NCI-H69 (cell line): ENCODE measurements around the gene ZRANB3.
"Not testable (repeated sequence)": the region's sequence is repeated elsewhere in the genome, so short reads cannot be mapped to it uniquely, and the experiment has no call there.

Source experiments
- DNase-seq: peaks from one replicate; lab custom pipeline; 2025; lab: John Stamatoyannopoulos, UW

Gene ZRANB3

GRCh38 chr2:135485441-135485840 is 45.6 kb downstream of the ZRANB3 start:
- DNase-seq, result no peak

DNA sequence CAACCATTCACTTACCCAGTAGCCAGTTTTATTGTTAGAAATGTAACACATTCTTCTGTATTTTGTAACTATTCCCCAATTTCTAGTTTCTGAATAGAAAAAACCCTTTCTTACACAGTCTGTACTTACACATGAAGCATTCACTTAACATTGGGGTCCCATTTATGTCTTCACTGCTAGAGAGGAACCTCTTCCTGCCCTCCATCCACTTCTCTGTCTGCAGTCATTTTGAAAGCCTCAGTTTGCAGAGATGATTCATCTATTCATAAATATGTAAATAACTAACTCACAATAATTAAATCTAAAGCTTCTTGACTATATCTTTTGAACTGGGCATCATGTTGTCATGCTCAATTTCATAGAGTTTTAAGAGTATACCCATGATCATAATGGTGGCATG is 55.9 kb downstream of the ZRANB3 start:
- DNase-seq, result no peak

DNA sequence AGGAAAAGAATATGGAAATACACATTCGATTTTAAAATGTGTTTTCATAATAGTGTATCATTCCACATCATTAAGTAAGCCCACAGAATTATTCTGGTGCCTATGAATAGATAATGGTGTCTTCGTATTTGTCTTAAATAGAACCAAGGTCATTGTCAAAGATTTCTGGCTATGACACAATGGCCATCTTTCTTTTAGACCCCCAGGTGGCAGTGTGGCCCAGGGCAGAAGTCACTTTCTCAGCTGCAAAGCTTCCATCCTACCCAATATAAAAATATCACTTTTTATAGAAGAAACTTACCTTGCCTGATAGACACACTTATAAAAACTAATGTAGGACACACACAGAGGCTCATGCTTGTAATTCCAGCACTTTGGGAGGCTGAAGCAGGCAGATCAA is 57.5 kb downstream of the ZRANB3 start:
- peak; percentile 13 for DNase-seq

- no peak for DNase-seq
These were observed 59.9 kb downstream of the ZRANB3 start for GRCh38 chr2:135471106-135471505.

DNA sequence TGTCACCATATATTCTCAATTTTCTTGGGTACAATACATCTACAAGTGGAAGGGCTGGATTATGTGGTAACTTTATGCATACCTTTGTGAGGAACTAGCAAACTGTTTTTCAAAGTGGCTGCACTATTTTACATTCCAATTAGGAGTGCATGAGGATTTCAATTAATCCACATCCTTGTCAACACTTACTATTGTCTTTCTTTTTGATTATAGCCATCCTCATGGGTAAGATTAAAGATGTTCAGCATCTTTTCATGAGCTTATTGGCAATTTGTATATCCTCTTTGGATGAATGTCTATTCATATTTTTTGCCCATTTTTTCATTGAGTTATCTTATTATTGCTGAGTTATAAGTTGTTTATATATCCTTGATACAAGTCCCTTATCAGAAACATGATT is 73.7 kb downstream of the ZRANB3 start:
- no peak for DNase-seq

DNA sequence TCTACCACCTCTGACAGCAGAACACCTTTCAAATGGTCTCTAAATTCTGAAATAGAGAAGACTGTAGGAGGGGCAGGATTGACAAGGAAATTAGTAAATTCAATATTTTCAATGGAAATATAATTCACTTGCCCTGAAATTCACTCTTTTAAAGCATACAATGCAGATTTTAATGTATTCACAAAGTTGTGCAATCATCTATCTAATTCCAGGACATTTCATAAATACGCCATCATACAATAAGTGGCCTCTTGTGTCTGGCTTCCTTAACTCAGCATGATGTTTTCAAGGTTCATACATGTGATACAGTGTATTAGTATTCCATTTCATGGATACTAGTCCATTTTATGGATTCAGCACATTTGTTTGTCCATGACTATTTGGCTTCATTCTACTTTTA is 74.2 kb downstream of the ZRANB3 start:
- DNase-seq, result no peak

DNA sequence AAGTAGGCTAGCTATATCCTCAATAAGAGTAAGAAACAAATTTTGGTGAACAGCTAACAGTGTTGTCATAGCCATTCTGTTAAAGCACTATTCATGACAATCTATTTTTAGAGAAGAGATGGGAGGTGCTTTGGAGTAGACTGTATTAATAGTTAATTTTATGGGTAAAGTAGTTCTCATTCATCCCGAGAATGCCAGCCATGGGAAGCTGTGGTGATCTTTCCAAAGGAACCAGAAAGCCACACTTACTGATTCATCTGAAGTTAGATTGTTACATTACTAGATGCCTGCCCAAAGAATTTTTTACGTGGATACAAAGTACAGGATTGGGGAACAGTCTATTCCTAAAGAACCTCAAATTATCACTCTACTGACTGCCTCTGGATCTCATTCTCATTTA is 74.6 kb downstream of the ZRANB3 start:
- no peak for DNase-seq

- no peak for DNase-seq
These were observed 76.4 kb downstream of the ZRANB3 start for GRCh38 chr2:135454608-135455007.

GRCh38 chr2:135453027-135453426 is 78.0 kb downstream of the ZRANB3 start:
- DNase-seq, result not testable (repeated sequence)

DNA sequence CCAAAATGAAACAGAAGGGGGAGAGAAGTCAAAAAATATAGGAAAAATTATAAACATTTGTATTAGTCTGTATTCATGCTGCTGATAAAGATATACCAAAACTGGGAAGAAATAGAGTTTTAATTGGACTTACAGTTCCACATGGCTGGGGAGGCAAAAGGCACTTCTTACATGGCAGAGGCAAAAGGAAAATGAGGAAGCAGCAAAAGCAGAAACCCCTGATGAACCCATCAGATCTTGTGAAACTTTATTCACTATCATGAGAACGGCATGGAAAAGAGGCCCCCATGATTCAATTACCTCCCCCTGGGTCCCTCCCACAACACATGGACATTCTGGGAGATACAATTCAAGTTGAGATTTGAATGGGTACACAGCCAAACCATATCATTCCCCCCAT is 79.1 kb downstream of the ZRANB3 start:
- no peak for DNase-seq

GRCh38 chr2:135443013-135443412 is 88.0 kb downstream of the ZRANB3 start:
- not testable (repeated sequence) for DNase-seq

- not testable (repeated sequence) for DNase-seq
These were observed 95.9 kb downstream of the ZRANB3 start for GRCh38 chr2:135435155-135435554.

DNA sequence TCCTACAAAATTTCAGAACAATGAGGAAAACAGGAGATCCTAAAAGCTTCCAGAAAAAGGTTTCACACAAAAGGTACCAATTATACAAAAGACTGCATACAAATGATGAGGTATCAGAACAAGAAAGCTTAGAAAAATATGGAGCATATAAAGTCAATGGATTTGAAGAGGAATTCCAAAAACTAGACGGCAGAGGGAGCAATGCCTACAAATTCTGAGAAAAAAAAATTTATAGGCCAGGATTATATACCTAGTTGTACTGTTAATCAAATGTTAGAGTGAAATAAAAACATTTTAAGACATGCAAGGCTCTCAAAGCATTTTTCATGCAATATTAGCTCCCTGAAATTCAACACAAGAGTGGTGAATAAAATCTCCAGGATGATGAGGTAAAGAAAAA is 106.2 kb downstream of the ZRANB3 start:
- no peak for DNase-seq

DNA sequence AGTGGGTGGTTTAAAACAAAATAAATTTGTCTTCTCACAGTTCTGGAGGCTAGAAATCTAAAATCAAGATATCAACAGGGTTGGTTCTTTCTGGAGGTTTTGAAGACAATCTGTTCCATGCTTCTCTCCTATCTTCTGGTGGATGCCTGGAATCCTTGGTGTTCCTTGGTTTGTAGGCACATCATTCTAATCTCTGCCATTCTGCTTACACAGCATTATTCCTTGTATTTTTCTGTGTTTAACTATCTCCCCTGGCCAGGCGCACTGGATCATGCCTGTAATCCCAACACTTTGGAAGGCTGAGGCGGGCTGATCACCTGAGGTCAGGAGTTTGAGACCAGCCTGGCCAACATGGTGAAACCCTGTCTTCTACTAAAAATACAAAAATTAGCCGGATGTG is 108.1 kb downstream of the ZRANB3 start:
- no peak for DNase-seq

DNA sequence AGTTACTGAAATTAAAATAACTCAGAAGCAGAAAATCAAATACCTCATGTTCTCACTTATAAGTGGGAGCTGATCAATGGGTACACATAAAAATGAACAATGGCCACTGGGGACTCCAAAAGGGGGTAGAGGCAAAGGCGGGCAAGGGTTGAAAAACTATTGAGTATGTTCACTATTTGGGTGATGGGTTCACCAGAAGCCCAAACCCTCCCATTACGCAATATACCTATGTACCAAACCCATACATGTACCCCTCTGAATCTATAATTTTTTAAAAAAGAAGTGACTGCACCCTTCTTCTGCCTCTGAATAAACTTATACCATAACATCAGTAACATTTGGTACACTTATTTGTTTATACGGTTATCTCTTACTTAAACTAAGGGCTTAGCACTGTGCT is 119.4 kb downstream of the ZRANB3 start:
- DNase-seq, result no peak

GRCh38 chr2:135409436-135409835 is 121.6 kb downstream of the ZRANB3 start:
- no peak for DNase-seq

- DNase-seq, result not testable (repeated sequence)
These were observed 134.8 kb downstream of the ZRANB3 start for GRCh38 chr2:135396259-135396658.

DNA sequence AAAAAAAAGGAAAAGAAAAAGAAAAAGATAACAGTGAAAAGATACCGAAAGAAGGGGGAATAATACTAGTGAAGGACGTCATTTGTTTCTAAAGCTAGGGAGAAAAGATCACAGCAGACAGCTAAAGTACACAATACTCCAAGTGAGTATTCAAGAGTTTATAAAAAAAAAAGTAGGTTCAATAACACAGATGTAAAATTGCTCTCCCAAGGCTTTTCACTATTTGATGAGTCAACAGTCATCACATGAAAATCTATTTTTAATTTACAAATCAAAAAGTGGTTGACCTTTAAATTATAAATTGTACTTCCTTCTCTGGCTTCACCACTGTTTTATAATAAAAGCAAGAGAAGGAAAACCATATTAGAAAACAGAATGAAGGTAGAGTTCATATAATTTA is 144.0 kb downstream of the ZRANB3 start:
- no peak for DNase-seq

DNA sequence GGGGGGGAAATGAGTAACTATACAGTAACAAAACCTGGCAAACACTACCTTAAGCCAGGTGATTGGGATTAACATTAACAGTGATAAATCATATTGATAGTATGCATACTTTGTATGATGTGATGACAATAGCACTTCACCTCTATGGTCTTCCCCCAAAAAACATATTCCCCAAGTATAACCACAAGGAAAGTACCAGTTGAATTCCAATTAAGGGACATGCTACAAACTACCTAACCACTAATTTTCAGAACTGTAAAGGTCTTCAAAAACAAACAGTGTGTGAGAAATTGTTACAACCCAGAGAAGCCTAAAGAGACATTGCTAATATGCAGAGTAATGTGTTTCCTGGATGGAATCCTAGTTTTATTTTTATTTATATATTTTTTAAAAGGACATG is 152.4 kb downstream of the ZRANB3 start:
- no peak for DNase-seq

DNA sequence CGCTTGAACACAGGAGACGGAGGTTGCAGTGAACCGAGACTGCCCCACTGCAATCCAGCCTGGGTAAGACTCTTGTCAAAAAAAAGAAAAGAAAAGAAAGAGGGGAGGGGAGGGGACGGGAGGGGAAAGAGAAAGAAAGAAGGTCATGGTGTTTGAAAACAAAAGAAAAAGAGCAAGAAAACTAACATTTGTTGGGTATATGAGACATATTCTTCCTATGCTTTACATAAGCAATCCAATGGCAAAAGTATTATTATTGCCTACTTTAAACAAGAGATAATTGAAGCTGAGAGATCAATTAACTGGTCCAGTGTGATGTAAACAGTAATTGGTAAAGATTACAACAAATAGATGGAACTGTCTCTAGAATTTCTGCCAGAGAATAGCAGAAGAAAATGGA is 157.3 kb downstream of the ZRANB3 start:
- DNase-seq, result no peak

DNA sequence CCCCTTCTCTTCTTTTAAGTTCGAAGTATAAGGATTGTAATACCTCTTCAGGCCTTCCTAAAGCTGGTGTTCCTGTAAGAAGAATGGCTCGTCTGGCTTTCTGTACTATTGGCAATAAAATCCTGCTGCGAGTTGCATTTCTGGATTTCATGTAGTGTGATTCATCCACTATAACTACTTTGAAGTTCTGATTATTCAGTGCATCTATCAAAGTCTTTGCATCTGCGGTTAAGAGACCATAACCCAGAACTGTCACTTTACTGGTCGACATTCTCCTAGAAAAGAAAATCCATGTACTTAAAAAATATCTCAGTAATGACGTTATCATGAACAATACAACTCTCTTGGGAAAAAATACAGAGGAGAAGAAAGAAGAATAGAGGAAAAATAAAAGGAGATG is 181.1 kb downstream of the ZRANB3 start:
- no peak for DNase-seq

- DNase-seq, result not testable (repeated sequence)
These were observed 182.8 kb downstream of the ZRANB3 start for GRCh38 chr2:135348096-135348704.

DNA sequence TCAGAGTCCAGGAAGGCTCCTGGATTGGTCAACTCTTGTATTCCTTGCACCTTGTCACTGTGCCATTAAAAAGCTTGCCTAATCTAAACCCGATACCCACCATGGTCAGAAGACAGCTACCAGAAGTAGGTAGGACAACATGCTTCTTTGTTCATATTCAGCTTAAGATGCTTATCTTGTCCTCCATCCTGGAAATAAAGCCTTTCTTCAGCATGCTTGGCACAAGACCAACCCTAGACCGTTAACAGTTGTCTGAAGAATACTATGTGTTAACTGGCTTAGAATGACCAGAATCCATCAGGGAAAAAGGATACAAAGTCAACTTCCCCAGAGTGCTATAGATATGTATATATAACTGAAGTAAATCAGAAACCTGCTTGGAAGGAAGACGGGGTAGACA is 193.9 kb downstream of the ZRANB3 start:
- DNase-seq, result peak; percentile 10

DNA sequence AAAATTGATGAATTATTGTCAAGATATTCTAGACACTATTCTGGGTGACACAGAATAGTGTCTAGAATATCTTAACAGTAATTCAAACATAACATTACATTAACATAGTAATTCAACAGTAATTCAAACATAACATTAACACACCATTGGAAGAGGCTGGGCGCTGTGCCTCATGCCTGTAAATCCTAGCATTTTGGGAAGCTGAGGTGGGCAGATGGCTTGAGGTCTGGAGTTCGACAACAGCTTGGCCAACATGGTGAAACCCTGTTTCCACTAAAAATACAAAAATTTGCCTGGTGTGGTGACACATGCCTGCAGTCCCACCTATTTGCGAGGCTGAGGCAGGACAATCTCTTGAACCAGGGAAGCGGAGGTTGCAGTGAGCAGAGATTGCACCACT is 195.8 kb downstream of the ZRANB3 start:
- DNase-seq, result no peak

DNA sequence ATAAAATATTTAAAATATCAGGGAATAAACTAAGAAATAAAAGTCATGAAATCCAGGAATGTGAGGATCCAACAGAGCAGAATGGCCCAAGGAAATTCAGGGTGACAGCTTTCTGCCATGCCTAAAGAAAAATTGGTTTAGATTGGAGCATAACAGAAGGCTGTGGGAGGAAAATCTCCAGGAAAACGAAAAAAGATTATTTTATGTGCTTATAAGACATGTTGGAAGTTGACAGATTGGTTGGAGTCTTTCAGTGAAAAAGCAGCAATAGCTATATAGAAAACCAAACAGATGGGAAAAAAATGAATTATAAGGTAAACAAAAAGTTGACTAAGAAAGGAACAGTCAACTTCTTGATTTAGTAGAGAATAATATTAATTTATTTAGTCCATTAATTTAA is 203.9 kb downstream of the ZRANB3 start:
- DNase-seq, result no peak
